ENCODE measurements around the gene SORBS1. TPM values are rescaled to one million over a fixed set of nuclear protein-coding genes. Genes with fewer than 3 reads are reported as not detected.

Gene SORBS1
- polyA plus RNA-seq, 1 donor from 2014 or later: 39.5 TPM

DNA sequence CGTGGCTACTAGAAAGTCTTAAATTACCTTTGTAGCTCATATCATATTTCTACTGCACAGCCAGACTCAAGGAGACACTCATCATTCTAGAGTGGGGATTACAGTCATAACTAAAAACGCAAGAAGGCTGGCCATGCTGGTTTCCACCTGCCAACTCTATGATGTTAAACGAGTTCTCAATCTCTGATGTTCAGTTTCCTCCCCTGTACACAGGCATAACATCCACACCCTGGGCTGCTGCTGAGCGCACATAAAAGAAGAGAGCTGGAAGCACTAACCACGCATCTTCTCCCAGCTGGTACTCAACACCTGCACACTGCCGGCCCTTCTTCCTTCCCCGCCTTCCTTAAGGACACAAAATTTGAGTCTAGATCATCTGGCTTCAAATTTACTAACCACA lies 60.5 kb downstream of the SORBS1 start:
- Histone ChIP-seq H3K79me2 (replicated peaks; ENCODE audit: insufficient read depth, low read length) (no peaks in the 10 kb centered on the region), H3K9ac (ENCODE audit: low read length) (no peak overlapping the region), H3K4me3 (ENCODE audit: low read length) (no peak overlapping the region)

DNA sequence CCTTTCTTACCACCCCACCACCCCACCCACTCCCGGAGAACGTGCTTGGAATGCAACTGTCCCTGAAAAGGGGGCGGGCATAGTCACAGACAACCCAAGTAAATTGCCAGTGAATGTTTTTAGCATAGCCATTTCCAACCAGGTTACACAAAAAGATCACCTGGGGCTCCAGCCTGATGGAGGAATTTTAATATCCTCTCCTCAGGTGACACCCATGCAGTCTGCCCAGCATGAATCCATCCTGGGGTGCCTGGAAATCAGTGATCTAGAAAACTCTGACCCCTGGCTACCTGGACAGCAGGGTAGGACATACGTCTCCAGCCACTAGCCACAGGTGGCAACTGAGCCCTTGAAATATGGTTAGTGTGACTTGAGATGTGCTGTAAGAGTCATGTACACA lies 61.1 kb downstream of the SORBS1 start:
- no peak overlapping the region for H2AFZ ChIP-seq (ENCODE audit: low read depth, low read length)
- no peaks in the 10 kb centered on the region for H3K9me3 ChIP-seq (ENCODE audit: low read length)
- no peaks in the 10 kb centered on the region for H3K36me3 ChIP-seq (ENCODE audit: insufficient read depth, low read length)
- no peaks in the 10 kb centered on the region for H3K27me3 ChIP-seq (ENCODE audit: insufficient read depth, low read depth, low read length)
- no peak overlapping the region for H3K4me3 ChIP-seq (ENCODE audit: low read length)
- H3K79me2 ChIP-seq (replicated peaks; ENCODE audit: insufficient read depth, low read length): no peaks in the 10 kb centered on the region
- no peaks in the 10 kb centered on the region for H3F3A ChIP-seq (ENCODE audit: insufficient read depth, low read length, poor library complexity, severe bottlenecking)
- H3K9ac ChIP-seq (ENCODE audit: low read length): no peak overlapping the region
- H3K4me2 ChIP-seq (ENCODE audit: low read length): no peak overlapping the region
- H4K20me1 ChIP-seq (ENCODE audit: insufficient read depth): no peaks in the 10 kb centered on the region
- TF ChIP-seq POLR2AphosphoS5 (IDR thresholded peaks at IDR 0.05): no peak
- TF ChIP-seq TAF1 (IDR thresholded peaks at IDR 0.05; ENCODE audit: low read depth): no peak
- TF ChIP-seq, protein P1, sequence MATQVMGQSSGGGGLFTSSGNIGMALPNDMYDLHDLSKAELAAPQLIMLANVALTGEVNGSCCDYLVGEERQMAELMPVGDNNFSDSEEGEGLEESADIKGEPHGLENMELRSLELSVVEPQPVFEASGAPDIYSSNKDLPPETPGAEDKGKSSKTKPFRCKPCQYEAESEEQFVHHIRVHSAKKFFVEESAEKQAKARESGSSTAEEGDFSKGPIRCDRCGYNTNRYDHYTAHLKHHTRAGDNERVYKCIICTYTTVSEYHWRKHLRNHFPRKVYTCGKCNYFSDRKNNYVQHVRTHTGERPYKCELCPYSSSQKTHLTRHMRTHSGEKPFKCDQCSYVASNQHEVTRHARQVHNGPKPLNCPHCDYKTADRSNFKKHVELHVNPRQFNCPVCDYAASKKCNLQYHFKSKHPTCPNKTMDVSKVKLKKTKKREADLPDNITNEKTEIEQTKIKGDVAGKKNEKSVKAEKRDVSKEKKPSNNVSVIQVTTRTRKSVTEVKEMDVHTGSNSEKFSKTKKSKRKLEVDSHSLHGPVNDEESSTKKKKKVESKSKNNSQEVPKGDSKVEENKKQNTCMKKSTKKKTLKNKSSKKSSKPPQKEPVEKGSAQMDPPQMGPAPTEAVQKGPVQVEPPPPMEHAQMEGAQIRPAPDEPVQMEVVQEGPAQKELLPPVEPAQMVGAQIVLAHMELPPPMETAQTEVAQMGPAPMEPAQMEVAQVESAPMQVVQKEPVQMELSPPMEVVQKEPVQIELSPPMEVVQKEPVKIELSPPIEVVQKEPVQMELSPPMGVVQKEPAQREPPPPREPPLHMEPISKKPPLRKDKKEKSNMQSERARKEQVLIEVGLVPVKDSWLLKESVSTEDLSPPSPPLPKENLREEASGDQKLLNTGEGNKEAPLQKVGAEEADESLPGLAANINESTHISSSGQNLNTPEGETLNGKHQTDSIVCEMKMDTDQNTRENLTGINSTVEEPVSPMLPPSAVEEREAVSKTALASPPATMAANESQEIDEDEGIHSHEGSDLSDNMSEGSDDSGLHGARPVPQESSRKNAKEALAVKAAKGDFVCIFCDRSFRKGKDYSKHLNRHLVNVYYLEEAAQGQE (IDR thresholded peaks at IDR 0.05; ENCODE audit: borderline replicate concordance): no peak
- no peak for TF ChIP-seq MXI1 (conservative IDR thresholded peaks at IDR 0.05; ENCODE audit: poor library complexity, severe bottlenecking)
- no peak for TF ChIP-seq RAD21 (conservative IDR thresholded peaks at IDR 0.05)
- TF ChIP-seq CTCF (IDR thresholded peaks at IDR 0.05; ENCODE audit: poor library complexity, severe bottlenecking): no peak
- TF ChIP-seq EZH2 (IDR thresholded peaks at IDR 0.05; ENCODE audit: borderline replicate concordance, insufficient read depth, low read length, poor library complexity, severe bottlenecking): no peak
- no peak for TF ChIP-seq EP300 (conservative IDR thresholded peaks at IDR 0.05; ENCODE audit: poor library complexity, severe bottlenecking)
- no peak for TF ChIP-seq SMC3 (conservative IDR thresholded peaks at IDR 0.05; ENCODE audit: poor library complexity)
- no peak overlapping the region for H3K27ac ChIP-seq (ENCODE audit: low read length)
- H3K9me2 ChIP-seq (ENCODE audit: insufficient read depth, low read length): no peaks in the 10 kb centered on the region

More for the DNA sequence above, 60.5 kb downstream of the SORBS1 start:
- Histone ChIP-seq H3K36me3 (ENCODE audit: insufficient read depth, low read length) (no peaks in the 10 kb centered on the region), H3K9me2 (ENCODE audit: insufficient read depth, low read length) (no peaks in the 10 kb centered on the region), H2AFZ (ENCODE audit: low read depth, low read length) (no peak overlapping the region), H3K27me3 (ENCODE audit: insufficient read depth, low read depth, low read length) (no peaks in the 10 kb centered on the region), H3K9me3 (ENCODE audit: low read length) (no peaks in the 10 kb centered on the region), H3K4me2 (ENCODE audit: low read length) (no peak overlapping the region), H3K27ac (ENCODE audit: low read length) (no peak overlapping the region), H3F3A (ENCODE audit: insufficient read depth, low read length, poor library complexity, severe bottlenecking) (no peaks in the 10 kb centered on the region), H4K20me1 (ENCODE audit: insufficient read depth) (no peaks in the 10 kb centered on the region)
- TF ChIP-seq RAD21 (conservative IDR thresholded peaks at IDR 0.05) (no peak), MXI1 (conservative IDR thresholded peaks at IDR 0.05; ENCODE audit: poor library complexity, severe bottlenecking) (no peak), EP300 (conservative IDR thresholded peaks at IDR 0.05; ENCODE audit: poor library complexity, severe bottlenecking) (no peak), EZH2 (IDR thresholded peaks at IDR 0.05; ENCODE audit: borderline replicate concordance, insufficient read depth, low read length, poor library complexity, severe bottlenecking) (no peak), POLR2AphosphoS5 (IDR thresholded peaks at IDR 0.05) (no peak), SMC3 (conservative IDR thresholded peaks at IDR 0.05; ENCODE audit: poor library complexity) (no peak), CTCF (IDR thresholded peaks at IDR 0.05; ENCODE audit: poor library complexity, severe bottlenecking) (no peak), TAF1 (IDR thresholded peaks at IDR 0.05; ENCODE audit: low read depth) (no peak)
- TF ChIP-seq, protein P1 (IDR thresholded peaks at IDR 0.05; ENCODE audit: borderline replicate concordance): no peak

Data from neural cell (in vitro differentiated cells).